GM12872 (cell line): Measurements from ENCODE around the gene ABHD2.
A peak's percentile ranks its signal among the peaks of the same experiment; 100 is the strongest.

ENCODE experiments used
- CTCF ChIP-seq: IDR thresholded peaks from 3 replicates; pipeline ENCODE4 v1.5.1; 2011; ENCODE audit warnings: low read depth, mild to moderate bottlenecking, low read length, moderate library complexity; ENCODE audit not compliant: insufficient read depth

Gene ABHD2

DNA sequence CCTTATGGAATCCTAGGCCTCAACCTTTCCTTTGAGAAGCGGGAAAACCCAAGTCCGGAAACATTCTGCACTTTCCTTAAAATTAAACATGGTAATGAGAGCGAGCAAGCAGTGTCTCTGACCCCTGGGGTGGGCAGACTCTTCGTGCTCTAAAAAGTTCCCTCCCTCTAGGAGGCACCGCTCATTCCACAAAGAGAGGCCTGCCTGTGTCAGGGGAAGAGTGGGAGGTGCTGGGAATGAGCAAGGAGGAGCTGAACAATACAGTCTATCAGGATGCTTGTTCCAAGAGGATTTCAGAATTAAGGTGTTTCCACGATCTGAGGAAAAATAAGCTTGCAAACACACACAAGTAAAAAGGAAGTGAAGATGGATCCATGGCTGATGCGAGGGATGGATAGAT, 139.2 kb downstream of the ABHD2 start:
- no peak for TF ChIP-seq CTCF

DNA sequence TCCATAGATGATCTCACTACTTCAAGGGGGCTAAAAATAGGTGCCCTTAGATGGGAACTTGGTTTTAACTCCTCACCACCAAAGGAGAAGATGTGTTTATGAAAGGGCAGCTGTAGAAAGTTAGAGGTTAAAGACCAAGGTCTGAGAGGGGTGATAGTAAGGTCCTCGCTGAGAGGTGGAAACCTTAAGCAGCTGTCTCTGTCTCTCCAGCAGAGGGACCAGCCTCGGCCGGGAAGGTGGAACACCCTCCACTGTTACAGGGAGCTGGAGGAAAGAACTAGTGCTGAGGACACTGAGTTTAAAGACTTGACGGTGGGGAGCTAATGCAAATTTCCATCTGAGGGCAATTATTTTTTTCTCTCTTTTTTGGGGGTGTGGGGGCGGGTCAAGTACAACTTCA, 142.0 kb downstream of the ABHD2 start:
- TF ChIP-seq CTCF: no peak

DNA sequence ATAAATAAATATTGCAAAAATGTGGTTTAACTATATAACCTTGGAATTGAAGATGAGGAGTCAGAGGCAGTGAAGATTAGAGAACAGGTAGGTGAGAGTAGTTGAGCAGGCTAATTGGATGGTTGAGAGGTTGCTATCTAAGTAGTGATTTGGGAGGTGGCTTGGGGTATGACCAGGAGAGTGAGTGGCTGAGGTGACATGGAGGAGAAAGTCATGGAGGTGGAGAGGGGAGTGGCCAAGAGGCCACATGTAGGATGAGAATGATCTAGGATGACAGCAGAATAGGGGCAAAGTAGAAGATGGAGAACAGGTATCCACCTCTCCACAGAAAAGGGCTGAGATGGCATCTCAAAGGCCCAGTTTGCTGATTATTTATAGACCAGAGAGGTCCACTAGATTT, 143.6 kb downstream of the ABHD2 start:
- TF ChIP-seq CTCF: no peak

GRCh38 chr15:89243046-89243690, 154.9 kb downstream of the ABHD2 start:
- TF ChIP-seq CTCF: no peak

GRCh38 chr15:89243691-89244573, 155.7 kb downstream of the ABHD2 start, which contains the start of gene FANCI:
TSS of gene FANCI (plus strand) at chr15:89243979. CDS start at chr15:89247648, 3,669 bp downstream.
- TF ChIP-seq CTCF: peak; percentile 51

DNA sequence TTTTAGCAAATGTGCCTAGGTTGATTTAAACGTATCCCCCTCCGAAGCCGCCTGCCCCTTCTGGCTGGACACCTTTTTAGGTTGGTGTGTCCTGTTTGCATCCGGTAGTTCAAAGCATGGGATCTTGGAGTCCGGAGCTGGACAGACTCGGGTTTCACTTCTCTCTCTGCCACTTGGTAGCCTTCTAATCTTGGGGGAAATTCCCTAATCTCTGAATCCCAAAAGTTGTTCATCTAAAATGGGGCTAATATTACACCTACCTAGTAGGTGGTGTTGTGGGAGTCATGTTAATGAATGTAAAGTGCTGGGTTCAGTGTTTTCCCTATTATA, 156.3 kb downstream of the ABHD2 start:
- no peak for TF ChIP-seq CTCF

DNA sequence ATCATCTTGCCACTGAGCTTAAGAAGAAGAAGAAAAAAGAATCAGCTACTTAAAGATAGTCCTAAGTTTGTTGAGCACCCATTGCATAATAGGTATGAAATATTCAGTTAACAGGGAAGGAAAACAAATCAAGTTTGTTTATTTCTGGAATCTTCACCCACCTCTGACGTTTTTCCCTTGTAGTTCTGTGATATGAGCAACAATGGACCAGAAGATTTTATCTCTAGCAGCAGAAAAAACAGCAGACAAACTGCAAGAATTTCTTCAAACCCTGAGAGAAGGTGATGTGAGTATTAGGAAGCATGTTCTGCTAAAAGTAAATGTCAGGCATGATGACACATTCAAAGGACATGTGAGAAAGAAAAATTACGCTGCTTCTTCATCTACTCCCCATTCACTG, 159.2 kb downstream of the ABHD2 start:
- TF ChIP-seq CTCF: no peak
